Mesenchymal stem cell (in vitro differentiated cells and primary cell): Measurements from ENCODE around the gene EXOC3L1.
A peak's percentile ranks its signal among the peaks of the same experiment; 100 is the strongest.

Source experiments
- DNase-seq: peaks from one replicate; pipeline ENCODE4 v3.0.0-alpha.2; 2013
- H2AFZ ChIP-seq: one replicate; pipeline ENCODE4 v1.6.1; 2013; ENCODE audit warnings: low read depth, mild to moderate bottlenecking, control low read depth, inconsistent platforms, low read length, moderate library complexity
- H2AK5ac ChIP-seq: 2 replicates; pipeline ENCODE4 v1.6.1; 2013; ENCODE audit warnings: low read length, moderate library complexity, mild to moderate bottlenecking, inconsistent platforms; ENCODE audit not compliant: severe bottlenecking
- H2BK120ac ChIP-seq: one replicate; pipeline ENCODE4 v1.6.1; 2013; ENCODE audit warnings: low read depth, mild to moderate bottlenecking, inconsistent platforms, low read length, moderate library complexity
- H2BK12ac ChIP-seq, 2 experiments: one replicate each; pipeline ENCODE4 v1.6.1; 2013; ENCODE audit warnings: inconsistent platforms in 2 of 2, low read length in 2 of 2, mild to moderate bottlenecking in 2 of 2, moderate library complexity in 2 of 2, control low read depth in 1 of 2
- H2BK15ac ChIP-seq: one replicate; pipeline ENCODE4 v1.6.1; 2013; ENCODE audit warnings: mild to moderate bottlenecking, low read depth, inconsistent platforms; ENCODE audit not compliant: poor library complexity, severe bottlenecking
- H2BK5ac ChIP-seq: 2 replicates; pipeline ENCODE4 v1.6.1; 2013; ENCODE audit warnings: low read depth, mild to moderate bottlenecking, low read length, control low read depth, inconsistent platforms; ENCODE audit not compliant: poor library complexity, severe bottlenecking
- H3K14ac ChIP-seq, 2 experiments: one replicate each; pipeline ENCODE4 v1.6.1; 2013; ENCODE audit warnings: inconsistent platforms in 2 of 2, low read length in 2 of 2, control low read depth in 1 of 2, mild to moderate bottlenecking in 1 of 2, moderate library complexity in 1 of 2
- H3K18ac ChIP-seq, 2 experiments: one replicate each; pipeline ENCODE4 v1.6.1; 2013; ENCODE audit warnings: inconsistent platforms in 2 of 2, low read length in 2 of 2, control low read depth in 1 of 2, low read depth in 1 of 2, mild to moderate bottlenecking in 1 of 2
- H3K23ac ChIP-seq, 2 experiments: one replicate each; pipeline ENCODE4 v1.6.1; 2013; ENCODE audit warnings: inconsistent platforms in 2 of 2, low read length in 2 of 2, mild to moderate bottlenecking in 2 of 2, moderate library complexity in 2 of 2, control low read depth in 1 of 2
- H3K27ac ChIP-seq: 2 replicates; pipeline ENCODE4 v1.5.1; 2013; ENCODE audit warnings: mild to moderate bottlenecking, moderate library complexity, low read length, control low read depth, inconsistent platforms; ENCODE audit not compliant: poor library complexity, severe bottlenecking
- H3K27me3 ChIP-seq, 2 experiments: 2 replicates each; pipeline versions ENCODE4 v1.6.1 to v1.7.0; 2013; ENCODE audit warnings: low read length in 2 of 2, mild to moderate bottlenecking in 2 of 2, moderate library complexity in 2 of 2, control low read depth in 1 of 2, inconsistent platforms in 1 of 2; ENCODE audit not compliant: control insufficient read depth in 1 of 2, insufficient read depth in 1 of 2
- H3K36me3 ChIP-seq, 2 experiments: 2 replicates each; pipeline versions ENCODE4 v1.6.1 to v1.7.0; 2013; ENCODE audit warnings: low read length in 2 of 2, control low read depth in 1 of 2, inconsistent platforms in 1 of 2, low read depth in 1 of 2, mild to moderate bottlenecking in 1 of 2; ENCODE audit not compliant: insufficient read depth in 2 of 2, control insufficient read depth in 1 of 2
- H3K4ac ChIP-seq, 2 experiments: one replicate each; pipeline ENCODE4 v1.6.1; 2013; ENCODE audit warnings: inconsistent platforms in 2 of 2, low read length in 2 of 2, mild to moderate bottlenecking in 2 of 2, moderate library complexity in 2 of 2, control low read depth in 1 of 2, low read depth in 1 of 2
- H3K4me1 ChIP-seq: 2 replicates; pipeline ENCODE4 v1.6.1; 2013; ENCODE audit warnings: low read depth, low read length, control low read depth; ENCODE audit not compliant: control insufficient read depth, insufficient read depth
- H3K4me2 ChIP-seq: 2 replicates; pipeline ENCODE4 v1.6.1; 2013; ENCODE audit warnings: low read length, mild to moderate bottlenecking, inconsistent platforms; ENCODE audit not compliant: poor library complexity, severe bottlenecking
- H3K4me3 ChIP-seq, 2 experiments: 2 replicates each; pipeline versions ENCODE4 v1.5.1 to v1.7.0; 2013; ENCODE audit warnings: low read length in 2 of 2, mild to moderate bottlenecking in 2 of 2, control low read depth in 1 of 2, low read depth in 1 of 2; ENCODE audit not compliant: insufficient read depth in 1 of 2
- H3K79me1 ChIP-seq: replicated peaks from 2 replicates; pipeline ENCODE4 v1.6.1; 2013; ENCODE audit warnings: mild to moderate bottlenecking, control low read depth, low read length, inconsistent platforms; ENCODE audit not compliant: poor library complexity, severe bottlenecking
- H3K9ac ChIP-seq: 2 replicates; pipeline ENCODE4 v1.7.0; 2013; ENCODE audit warnings: mild to moderate bottlenecking, low read length, moderate library complexity
- H3K9me3 ChIP-seq: 2 replicates; pipeline ENCODE4 v1.7.0; 2013; ENCODE audit warnings: mild to moderate bottlenecking, low read length; ENCODE audit not compliant: control insufficient read depth
- H4K8ac ChIP-seq: one replicate; pipeline ENCODE4 v1.6.1; 2013; ENCODE audit warnings: inconsistent platforms, mild to moderate bottlenecking, low read length, moderate library complexity
- H4K91ac ChIP-seq: one replicate; pipeline ENCODE4 v1.6.1; 2013; ENCODE audit warnings: mild to moderate bottlenecking, low read length, inconsistent platforms
- WGBS: methylation state at CpG from one replicate; pipeline ENCODE4 v1.1.7; 2013; ENCODE audit warnings: mixed read lengths; 5-methylcytosine and 5-hydroxymethylcytosine counted together

Gene EXOC3L1

GRCh38 chr16:67176662-67177061, 13.3 kb downstream of the EXOC3L1 start:
- no peak overlapping the region for H4K8ac ChIP-seq
- H3K14ac ChIP-seq: no peak overlapping the region
- H3K36me3 ChIP-seq: peaks cover 0 to 34% of the 10 kb centered on the region in 2 experiments
- no peak overlapping the region for H2AK5ac ChIP-seq
- no peak overlapping the region for H3K9ac ChIP-seq
- no peaks in the 10 kb centered on the region for H3K27me3 ChIP-seq
- WGBS: 92% methylated on average over 12 of the region's 12 CpGs
- no peak overlapping the region for H2BK120ac ChIP-seq
- no peak overlapping the region for H3K4me2 ChIP-seq
- H3K23ac ChIP-seq: no peak overlapping the region
- H4K91ac ChIP-seq: no peak overlapping the region
- H3K9me3 ChIP-seq: no peaks in the 10 kb centered on the region
- H3K4ac ChIP-seq: no peak overlapping the region
- H2AFZ ChIP-seq: no peak overlapping the region
- H3K18ac ChIP-seq: no peak overlapping the region
- H3K27ac ChIP-seq: no peak overlapping the region
- H2BK12ac ChIP-seq: no peak overlapping the region
- H3K79me1 ChIP-seq: peaks cover 25% of the 10 kb centered on the region
- H3K4me1 ChIP-seq: peaks cover 31% of the 10 kb centered on the region
- no peak overlapping the region for H2BK15ac ChIP-seq
- no peak overlapping the region for H3K4me3 ChIP-seq
- H2BK5ac ChIP-seq: no peak overlapping the region
- no peak for DNase-seq

- peak overlapping the region; percentile 60 for H2BK15ac ChIP-seq
- H3K27ac ChIP-seq: no peak overlapping the region
Observed at GRCh38 chr16:67174706-67175231, 15.2 kb downstream of the EXOC3L1 start.

GRCh38 chr16:67173808-67174705, 15.9 kb downstream of the EXOC3L1 start:
- H3K4ac ChIP-seq: peak overlapping the region; percentile 40 to 69
- H3K27me3 ChIP-seq: peaks cover 0 to 1% of the 10 kb centered on the region in 2 experiments

More at GRCh38 chr16:67174706-67175231, 15.2 kb downstream of the EXOC3L1 start:
- Histone ChIP-seq H4K8ac (peak overlapping the region; percentile 83), H2BK120ac (peak overlapping the region; percentile 81), H3K18ac (peak overlapping the region in 1 of 2 experiments; percentile 38), H3K9ac (peak overlapping the region; percentile 80), H3K27me3 (no peaks in the 10 kb centered on the region), H3K23ac (no peak overlapping the region), H3K14ac (peak overlapping the region in 1 of 2 experiments; percentile 18), H2AFZ (no peak overlapping the region), H4K91ac (peak overlapping the region; percentile 64), H2AK5ac (no peak overlapping the region), H3K4me2 (peak overlapping the region; percentile 90), H3K36me3 (peaks cover 0 to 24% of the 10 kb centered on the region in 2 experiments), H3K9me3 (no peaks in the 10 kb centered on the region), H2BK12ac (peak overlapping the region in 1 of 2 experiments; percentile 12), H3K4ac (peak overlapping the region in 1 of 2 experiments; percentile 50), H3K4me1 (peaks cover 39% of the 10 kb centered on the region), H2BK5ac (no peak overlapping the region), H3K79me1 (peaks cover 11% of the 10 kb centered on the region), H3K4me3 (peak overlapping the region in 1 of 2 experiments; percentile 82)
- 71% methylated on average over 31 of the region's 31 CpGs for WGBS
- no peak for DNase-seq

GRCh38 chr16:67173323-67173722, 16.6 kb downstream of the EXOC3L1 start:
- Histone ChIP-seq H3K36me3 (peaks cover 0 to 19% of the 10 kb centered on the region in 2 experiments), H2BK12ac (peak overlapping the region in 1 of 2 experiments; percentile 45), H3K27ac (peak overlapping the region; percentile 10), H2BK120ac (no peak overlapping the region), H3K23ac (no peak overlapping the region), H4K91ac (no peak overlapping the region), H3K9me3 (no peaks in the 10 kb centered on the region), H3K27me3 (peaks cover 0 to 8% of the 10 kb centered on the region in 2 experiments), H3K79me1 (peaks cover 9% of the 10 kb centered on the region), H2BK5ac (no peak overlapping the region), H2BK15ac (no peak overlapping the region), H3K4me1 (peaks cover 43% of the 10 kb centered on the region), H2AK5ac (peak overlapping the region; percentile 45), H4K8ac (peak overlapping the region; percentile 10), H3K4me3 (peak overlapping the region in 1 of 2 experiments; percentile 82), H3K18ac (peak overlapping the region in 1 of 2 experiments; percentile 67), H2AFZ (peak overlapping the region; percentile 55), H3K4ac (peak overlapping the region in 1 of 2 experiments; percentile 69), H3K4me2 (peak overlapping the region; percentile 90), H3K9ac (peak overlapping the region; percentile 80), H3K14ac (peak overlapping the region in 1 of 2 experiments; percentile 18)
- no peak for DNase-seq
- WGBS: 85% methylated on average over 1 of the region's 1 CpG

More at GRCh38 chr16:67173808-67174705, 15.9 kb downstream of the EXOC3L1 start:
- 3% methylated on average over 62 of the region's 71 CpGs for WGBS
- Histone ChIP-seq H3K4me2 (peak overlapping the region; percentile 90), H3K9ac (peak overlapping the region; percentile 80), H3K36me3 (peaks cover 0 to 19% of the 10 kb centered on the region in 2 experiments), H2BK15ac (peak overlapping the region; percentile 60), H2BK12ac (peak overlapping the region in 1 of 2 experiments; percentile 45), H3K18ac (peak overlapping the region; percentile 67 to 92), H3K14ac (peak overlapping the region in 1 of 2 experiments; percentile 13), H2BK120ac (peak overlapping the region; percentile 81), H3K4me1 (peaks cover 43% of the 10 kb centered on the region), H3K4me3 (peak overlapping the region; percentile 58 to 82), H3K9me3 (no peaks in the 10 kb centered on the region), H3K27ac (peak overlapping the region; percentile 40), H2BK5ac (no peak overlapping the region), H4K91ac (peak overlapping the region; percentile 75), H4K8ac (peak overlapping the region; percentile 83), H2AFZ (peak overlapping the region; percentile 55), H3K79me1 (peaks cover 7% of the 10 kb centered on the region), H3K23ac (no peak overlapping the region), H2AK5ac (no peak overlapping the region)
- DNase-seq: peak; percentile 90
